HEK293T (cell line): ENCODE results near the gene LIX1L.
A peak's percentile ranks its signal among the peaks of the same experiment; 100 is the strongest.

ENCODE experiments used
- CTCF ChIA-PET: fragments of 350-600 bp; formaldehyde crosslinking; extraction: SDS; loops from one replicate; lab custom pipeline; 2021; ENCODE audit warnings: antibody characterized with exemption, inconsistent platforms; lab: Yijun Ruan, JAX
- POLR2A ChIA-PET: fragments of 350-600 bp; formaldehyde crosslinking; extraction: SDS; loops from one replicate; lab custom pipeline; 2020; ENCODE audit warnings: antibody characterized with exemption, inconsistent platforms; lab: Yijun Ruan, JAX
- DNase-seq: peaks from one replicate; pipeline ENCODE4 v3.0.0; 2012; ENCODE audit warnings: mixed read lengths; ENCODE audit errors: extremely low spot score
- ARNT ChIP-seq: fragments of 450-650 bp; IDR thresholded peaks from 2 replicates; pipeline ENCODE4 v1.6.1; 2017; ENCODE audit warnings: mild to moderate bottlenecking
- BHLHE40 ChIP-seq: fragments of 450-650 bp; IDR thresholded peaks from 2 replicates; pipeline ENCODE4 v1.6.1; 2016; ENCODE audit warnings: mild to moderate bottlenecking, moderate library complexity, borderline replicate concordance
- CTBP1 ChIP-seq: fragments of 450-650 bp; IDR thresholded peaks from 2 replicates; pipeline ENCODE4 v1.6.1; 2016; ENCODE audit warnings: borderline replicate concordance
- ELF4 ChIP-seq: fragments of 450-650 bp; IDR thresholded peaks from 2 replicates; pipeline ENCODE4 v1.6.1; 2017; ENCODE audit warnings: antibody characterized with exemption
- FOXA1 ChIP-seq: fragments of 450-650 bp; IDR thresholded peaks from 2 replicates; pipeline ENCODE4 v1.6.1; 2016; ENCODE audit warnings: mild to moderate bottlenecking
- FOXK2 ChIP-seq: fragments of 450-650 bp; IDR thresholded peaks from 2 replicates; pipeline ENCODE4 v1.6.1; 2016; ENCODE audit warnings: mild to moderate bottlenecking
- FOXM1 ChIP-seq: fragments of 450-650 bp; IDR thresholded peaks from 2 replicates; pipeline ENCODE4 v1.6.1; 2017; ENCODE audit warnings: mild to moderate bottlenecking, borderline replicate concordance
- HDGF ChIP-seq: fragments of 450-650 bp; IDR thresholded peaks from 2 replicates; pipeline ENCODE4 v1.6.1; 2017; ENCODE audit warnings: antibody characterized with exemption, borderline replicate concordance
- L3MBTL2 ChIP-seq: fragments of 450-650 bp; conservative IDR thresholded peaks from 2 replicates; pipeline ENCODE4 v1.6.1; 2016; ENCODE audit warnings: mild to moderate bottlenecking
- LEF1 ChIP-seq: fragments of 450-650 bp; IDR thresholded peaks from 2 replicates; pipeline ENCODE4 v1.6.1; 2017; ENCODE audit warnings: mild to moderate bottlenecking, borderline replicate concordance
- NFRKB ChIP-seq: fragments of 450-650 bp; IDR thresholded peaks from 2 replicates; pipeline ENCODE4 v1.6.1; 2016; ENCODE audit warnings: mild to moderate bottlenecking, moderate library complexity
- PKNOX1 ChIP-seq: fragments of 450-650 bp; IDR thresholded peaks from 2 replicates; pipeline ENCODE4 v1.6.1; 2016
- SP1 ChIP-seq: fragments of 450-650 bp; IDR thresholded peaks from 2 replicates; pipeline ENCODE4 v1.6.1; 2017
- SUZ12 ChIP-seq: fragments of 450-650 bp; IDR thresholded peaks from 2 replicates; pipeline ENCODE4 v1.6.1; 2016; ENCODE audit warnings: mild to moderate bottlenecking
- TARDBP ChIP-seq: fragments of 450-650 bp; IDR thresholded peaks from 2 replicates; pipeline ENCODE4 v1.6.1; 2016
- ZNF384 ChIP-seq: fragments of 450-650 bp; IDR thresholded peaks from 2 replicates; pipeline ENCODE4 v1.6.1; 2016

LIX1L gene

DNA sequence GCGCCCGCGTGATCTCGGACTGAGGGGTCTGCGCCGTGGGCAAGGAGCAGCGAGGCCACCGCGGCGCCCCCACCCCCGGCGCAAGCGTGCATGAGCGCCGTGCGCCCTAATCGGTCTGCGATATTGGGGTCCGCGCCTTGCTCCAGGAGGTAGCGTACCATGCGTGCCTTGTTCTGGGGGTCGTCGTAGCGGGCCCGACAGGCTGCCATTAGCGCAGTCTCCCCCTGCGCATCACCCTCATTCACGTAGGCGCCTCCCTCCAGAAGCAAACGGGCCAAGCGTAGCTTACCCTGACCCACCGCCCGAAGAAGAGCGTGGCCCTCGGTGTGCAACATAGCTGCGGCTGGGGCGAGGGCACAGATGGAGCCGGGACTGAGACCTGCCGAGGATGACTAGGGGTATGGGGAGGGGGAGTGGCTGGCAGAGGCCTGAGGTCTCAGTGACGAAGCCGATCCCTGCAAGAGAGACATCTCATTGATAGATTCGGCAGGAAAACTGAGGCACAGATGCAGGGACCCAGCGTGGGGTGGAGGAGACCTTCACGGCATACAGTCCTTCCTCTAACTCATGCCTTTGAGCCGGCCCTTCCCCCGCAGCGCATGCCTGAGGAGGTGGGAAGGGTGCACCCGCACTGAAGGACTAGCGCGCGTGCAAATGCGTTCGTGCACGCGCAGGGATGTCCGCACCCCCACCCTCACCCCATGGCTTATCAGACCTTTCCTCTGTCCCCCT, 3.8 kb upstream of the LIX1L start:
- TF ChIP-seq FOXA1 (no peak), HDGF (0 out of 2 replicates have a peak, but pooled peaks have one; percentile 67), L3MBTL2 (peak; percentile 64), NFRKB (no peak), ELF4 (no peak), TARDBP (no peak)

GRCh38 chr1:145961109-145961424, 3.2 kb upstream of the LIX1L start:
- ChIA-PET CTCF (no interaction called here), POLR2A (interaction anchor here (1.0 to 1.5 kb wide), 5 partner anchors 33 to 99 kb away, joined by 3 to 11 read pairs (median 3); partner anchors contain the start of genes RBM8A and TXNIP)
- DNase-seq = no peak
- no peak for TF ChIP-seq SP1

More for the DNA sequence above, 3.8 kb upstream of the LIX1L start:
- CTCF ChIA-PET = no interaction called here
- POLR2A ChIA-PET = interaction anchor here (4.6 kb wide), 1 partner anchor 35 kb away, joined by 60 read pairs; the partner anchor contains the start of gene RBM8A
- no peak for DNase-seq

DNA sequence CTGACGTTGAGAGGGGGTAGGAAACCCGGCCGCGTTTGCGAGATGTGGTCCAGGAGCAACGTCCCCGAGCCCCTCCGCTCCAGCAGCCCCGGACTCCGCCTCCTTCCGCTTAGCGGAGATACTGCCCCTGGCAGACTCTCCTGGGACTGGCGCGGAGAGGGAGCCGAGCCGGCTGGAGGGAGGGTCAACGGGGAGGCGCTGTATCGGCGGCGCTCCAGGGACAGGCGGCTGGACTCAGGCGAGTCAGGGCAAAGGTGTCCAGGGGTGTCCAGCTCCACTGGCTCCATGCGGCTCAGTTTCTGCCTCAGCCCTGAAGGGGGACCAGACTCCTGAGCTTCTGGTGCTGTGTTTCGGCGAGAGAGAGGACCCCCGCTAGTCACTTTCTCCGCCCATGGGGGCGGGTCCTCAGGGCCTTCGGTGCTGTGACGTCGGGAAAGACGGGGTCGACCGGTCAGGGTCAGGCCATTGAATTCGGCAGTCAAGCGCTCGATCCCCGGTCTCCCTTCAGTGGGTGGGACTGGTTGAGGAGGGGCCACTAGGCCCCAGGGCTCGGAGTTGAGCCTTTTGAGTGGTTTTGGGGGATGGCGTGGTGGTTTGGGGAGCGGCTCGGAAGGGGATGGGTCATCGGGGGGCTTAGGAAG, 2.8 kb upstream of the LIX1L start:
- peak; percentile 73 for DNase-seq
- ChIA-PET CTCF (interaction anchor here (0.7 to 1.5 kb wide), 2 partner anchors 19 to 69 kb away, joined by 4 to 5 read pairs; no protein-coding TSS in a partner anchor), POLR2A (interaction anchor here (0.7 to 1.5 kb wide), 6 partner anchors 18 to 98 kb away, joined by 3 to 11 read pairs (median 3); partner anchors contain the start of genes RBM8A and TXNIP)
- TF ChIP-seq FOXK2 = no peak
- TF ChIP-seq L3MBTL2 = peak; percentile 16; the same call in 1 of the 2 replicates

DNA sequence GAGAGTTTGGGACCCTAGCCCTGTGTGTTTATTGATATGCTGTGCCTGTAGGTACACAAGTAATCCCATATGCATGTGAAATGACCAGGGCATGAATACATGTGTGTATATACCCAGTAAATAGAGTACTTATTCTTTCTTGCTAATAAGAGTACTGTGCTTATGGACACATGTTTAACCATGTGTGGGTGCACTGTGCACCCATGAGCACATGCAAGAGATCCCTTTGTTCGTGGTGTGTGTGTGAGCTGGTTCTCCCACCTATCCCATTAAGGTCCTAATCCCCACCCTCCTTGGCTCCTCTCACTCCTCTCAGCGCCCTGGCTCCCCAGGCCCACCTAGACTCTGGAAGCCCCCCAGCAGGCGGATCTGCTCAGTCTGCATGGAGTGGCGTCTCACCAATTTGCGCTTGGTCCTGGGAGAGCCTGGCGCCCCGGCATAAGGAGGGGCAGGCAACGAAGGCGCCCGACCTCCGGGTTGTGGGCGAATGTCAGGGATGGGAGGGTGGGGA, 2.2 kb upstream of the LIX1L start:
- DNase-seq = no peak
- POLR2A ChIA-PET = interaction anchor here (0.7 to 6.1 kb wide), 7 partner anchors 19 to 98 kb away, joined by 3 to 90 read pairs (median 3); partner anchors contain the start of genes RBM8A and TXNIP
- TF ChIP-seq ELF4 (no peak), HDGF (no peak), FOXA1 (no peak), NFRKB (no peak), BHLHE40 (no peak), CTBP1 (no peak), TARDBP (no peak), ARNT (no peak)
- CTCF ChIA-PET = interaction anchor here (0.7 to 1.5 kb wide), 2 partner anchors 19 to 68 kb away, joined by 4 to 5 read pairs; no protein-coding TSS in a partner anchor

DNA sequence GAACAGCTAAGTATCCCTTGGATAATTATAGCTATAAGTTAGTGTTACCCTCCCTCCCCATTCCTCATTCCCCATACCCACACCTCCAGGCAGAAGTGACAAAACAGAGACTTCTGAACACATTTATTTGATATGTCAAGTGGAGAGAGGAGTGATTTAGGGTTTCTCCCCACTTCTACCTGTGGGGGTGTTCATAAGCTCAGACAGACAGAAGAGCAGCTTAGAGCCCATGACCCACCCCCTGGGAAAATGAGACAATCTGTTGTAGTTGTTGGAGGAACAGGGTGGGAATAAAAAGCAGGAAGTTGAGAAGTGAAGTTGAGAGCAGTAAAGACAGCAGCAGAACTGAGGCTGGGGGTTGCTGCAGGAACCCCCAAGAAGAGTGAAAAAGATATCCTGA, 1.5 kb upstream of the LIX1L start:
- ChIA-PET POLR2A (interaction anchor here (0.6 to 6.1 kb wide), 5 partner anchors 17 to 92 kb away, joined by 3 to 90 read pairs (median 12); partner anchors contain the start of gene RBM8A), CTCF (interaction anchor here (0.6 to 2.1 kb wide), 3 partner anchors 67 to 114 kb away, joined by 3 to 7 read pairs (median 5); partner anchors contain the start of gene NUDT17)
- TF ChIP-seq NFRKB (no peak), ZNF384 (no peak), L3MBTL2 (no peak), FOXK2 (no peak), SUZ12 (no peak), BHLHE40 (no peak)
- DNase-seq = no peak

- ChIA-PET CTCF (interaction anchor here (0.6 to 2.1 kb wide), 6 partner anchors 21 to 113 kb away, joined by 3 to 7 read pairs (median 4); partner anchors contain the start of genes NUDT17 and RBM8A), POLR2A (interaction anchor here (0.6 to 6.1 kb wide), 14 partner anchors 16 to 100 kb away, joined by 3 to 90 read pairs (median 4); partner anchors contain the start of genes PIAS3 and RBM8A)
- TF ChIP-seq FOXA1 = no peak
- TF ChIP-seq CTBP1 = no peak
- no peak for TF ChIP-seq ZNF384
- TF ChIP-seq LEF1 = no peak
- TF ChIP-seq SP1 = no peak
- no peak for TF ChIP-seq SUZ12
- TF ChIP-seq L3MBTL2 = no peak
- TF ChIP-seq PKNOX1 = no peak
- no peak for TF ChIP-seq ARNT
- TF ChIP-seq FOXM1 = no peak
- no peak for TF ChIP-seq FOXK2
- TF ChIP-seq BHLHE40 = no peak
- TF ChIP-seq HDGF = no peak
- TF ChIP-seq NFRKB = no peak
- no peak for TF ChIP-seq ELF4
- no peak for TF ChIP-seq TARDBP
- no peak for DNase-seq
Observed at GRCh38 chr1:145958734-145959133, 917 bp upstream of the LIX1L start.

DNA sequence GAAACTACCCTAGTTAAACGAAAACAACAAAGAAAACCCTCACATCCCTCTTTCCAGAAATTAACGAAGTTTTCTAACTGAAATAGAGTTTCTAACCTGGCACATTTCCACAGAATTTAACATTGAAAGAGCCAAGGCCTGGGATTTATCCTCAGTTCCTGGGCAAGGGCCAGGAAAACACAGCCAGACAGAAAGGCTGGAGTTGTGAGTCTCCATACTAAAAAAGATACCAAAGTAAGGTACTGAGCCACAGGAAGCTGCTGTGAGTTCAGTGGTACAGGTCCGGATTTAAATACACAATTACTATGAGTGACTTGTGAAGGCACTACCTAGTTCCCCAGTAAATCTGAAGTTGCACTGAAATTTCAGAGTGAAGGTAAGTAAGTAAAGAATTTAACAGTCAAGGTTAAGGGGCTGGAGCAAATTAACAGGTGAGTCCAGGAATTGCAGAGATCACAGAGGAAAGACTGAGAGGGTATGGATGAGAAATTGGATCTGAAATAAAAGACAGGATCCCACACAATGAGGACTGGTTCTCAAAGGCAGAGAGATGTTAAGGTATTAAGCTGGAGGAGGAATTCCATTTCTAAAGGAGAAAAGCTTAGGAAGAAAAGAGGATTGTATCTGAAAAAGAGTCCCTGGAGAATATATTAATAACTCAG, 905 bp downstream of the LIX1L start:
- no peak for DNase-seq
- CTCF ChIA-PET = interaction anchor here (1.9 to 2.1 kb wide), 2 partner anchors 29 to 111 kb away, joined by 6 to 7 read pairs; partner anchors contain the start of genes NUDT17 and RBM8A
- POLR2A ChIA-PET = interaction anchor here (1.2 to 6.1 kb wide), 10 partner anchors 9 to 98 kb away, joined by 3 to 90 read pairs (median 6); partner anchors contain the start of genes PEX11B, PIAS3 and RBM8A

More for the DNA sequence above, 905 bp downstream of the LIX1L start:
- TF ChIP-seq SP1 (no peak), FOXK2 (no peak), HDGF (no peak), BHLHE40 (no peak), PKNOX1 (no peak), CTBP1 (no peak), ELF4 (no peak), FOXA1 (no peak), SUZ12 (no peak), FOXM1 (no peak), NFRKB (no peak), L3MBTL2 (no peak), ZNF384 (no peak), LEF1 (no peak), TARDBP (no peak)
